Measurements from ENCODE around the gene ACAN.

Gene ACAN

DNA sequence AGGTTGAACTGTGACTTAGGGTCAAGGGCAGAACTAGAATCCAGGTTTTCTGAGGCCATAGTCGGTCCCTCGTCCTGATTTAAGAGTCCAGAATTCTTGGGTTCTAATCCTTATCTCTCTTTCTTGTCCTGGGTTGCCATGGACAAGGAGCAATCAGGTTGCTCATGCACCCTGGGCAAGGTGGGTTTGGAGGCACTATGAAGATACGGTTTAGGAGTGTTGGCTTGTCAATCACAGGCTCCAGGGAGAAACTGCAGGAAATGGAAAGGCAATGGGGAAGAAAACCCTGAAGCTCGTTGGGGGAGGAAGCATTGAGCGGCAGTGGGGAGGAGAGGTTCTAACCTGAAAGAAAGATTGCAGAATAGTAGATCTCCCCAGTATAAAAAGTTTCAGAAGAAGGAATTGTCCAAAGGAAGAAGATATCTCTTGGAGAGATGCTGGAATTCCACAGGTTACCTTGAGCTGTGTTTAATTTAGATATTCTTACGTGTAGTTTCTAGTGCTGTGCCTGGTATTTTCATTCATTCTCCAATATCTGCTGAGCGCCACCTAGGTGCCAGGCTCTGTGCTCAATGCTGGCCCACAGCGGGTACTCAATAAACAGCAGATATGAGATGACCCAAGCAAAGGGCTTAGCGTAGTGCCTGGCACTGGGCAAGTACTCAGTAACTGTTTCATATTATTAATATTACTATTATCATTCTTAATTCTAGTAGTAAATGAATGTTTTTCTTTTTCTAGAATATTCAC, 2.0 kb downstream of the ACAN start:
- TF ChIP-seq, protein P1, sequence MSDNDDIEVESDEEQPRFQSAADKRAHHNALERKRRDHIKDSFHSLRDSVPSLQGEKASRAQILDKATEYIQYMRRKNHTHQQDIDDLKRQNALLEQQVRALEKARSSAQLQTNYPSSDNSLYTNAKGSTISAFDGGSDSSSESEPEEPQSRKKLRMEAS (IDR thresholded peaks at IDR 0.05; ENCODE audit: low read depth, low read length), result no peak
- TF ChIP-seq, protein P2, sequence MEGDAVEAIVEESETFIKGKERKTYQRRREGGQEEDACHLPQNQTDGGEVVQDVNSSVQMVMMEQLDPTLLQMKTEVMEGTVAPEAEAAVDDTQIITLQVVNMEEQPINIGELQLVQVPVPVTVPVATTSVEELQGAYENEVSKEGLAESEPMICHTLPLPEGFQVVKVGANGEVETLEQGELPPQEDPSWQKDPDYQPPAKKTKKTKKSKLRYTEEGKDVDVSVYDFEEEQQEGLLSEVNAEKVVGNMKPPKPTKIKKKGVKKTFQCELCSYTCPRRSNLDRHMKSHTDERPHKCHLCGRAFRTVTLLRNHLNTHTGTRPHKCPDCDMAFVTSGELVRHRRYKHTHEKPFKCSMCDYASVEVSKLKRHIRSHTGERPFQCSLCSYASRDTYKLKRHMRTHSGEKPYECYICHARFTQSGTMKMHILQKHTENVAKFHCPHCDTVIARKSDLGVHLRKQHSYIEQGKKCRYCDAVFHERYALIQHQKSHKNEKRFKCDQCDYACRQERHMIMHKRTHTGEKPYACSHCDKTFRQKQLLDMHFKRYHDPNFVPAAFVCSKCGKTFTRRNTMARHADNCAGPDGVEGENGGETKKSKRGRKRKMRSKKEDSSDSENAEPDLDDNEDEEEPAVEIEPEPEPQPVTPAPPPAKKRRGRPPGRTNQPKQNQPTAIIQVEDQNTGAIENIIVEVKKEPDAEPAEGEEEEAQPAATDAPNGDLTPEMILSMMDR (IDR thresholded peaks at IDR 0.05; ENCODE audit: low read depth, low read length), result peak; percentile 56
- H3K4me3 ChIP-seq (ENCODE audit: low read depth, low read length), result no peak overlapping the region
- peak; percentile 14 for DNase-seq (ENCODE audit: low read depth)

DNA sequence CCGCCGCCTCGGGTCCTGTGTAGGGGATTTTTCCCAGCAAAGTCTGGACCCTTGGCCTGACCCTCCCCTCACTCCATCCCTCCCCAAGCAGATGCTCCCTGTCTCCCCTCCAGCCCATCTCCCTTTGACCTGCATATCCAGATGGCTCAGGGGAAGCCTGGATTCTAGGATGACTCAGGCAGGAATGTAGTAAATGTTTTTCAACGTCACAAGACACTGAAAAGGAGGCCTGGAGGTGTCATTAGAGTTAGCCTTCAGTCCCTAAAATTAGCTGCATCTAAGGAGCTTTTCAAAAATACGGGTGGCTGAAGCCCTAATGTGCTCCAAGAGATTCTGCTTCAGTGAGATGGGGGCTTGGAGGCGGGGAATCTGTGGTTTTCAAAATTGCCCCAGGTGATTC, 7.2 kb downstream of the ACAN start:
- DNase-seq (ENCODE audit: low read depth), result no peak
- no peak overlapping the region for H3K4me3 ChIP-seq (ENCODE audit: low read depth, low read length)
- TF ChIP-seq POLR2A (IDR thresholded peaks at IDR 0.05; ENCODE audit: extremely low read depth, insufficient read length) (no peak), MYC (IDR thresholded peaks at IDR 0.05; ENCODE audit: low read depth, low read length) (no peak)
- TF ChIP-seq, protein P2 (IDR thresholded peaks at IDR 0.05; ENCODE audit: low read depth, low read length), result no peak
- TF ChIP-seq, protein P1 (IDR thresholded peaks at IDR 0.05; ENCODE audit: low read depth, low read length), result no peak

DNA sequence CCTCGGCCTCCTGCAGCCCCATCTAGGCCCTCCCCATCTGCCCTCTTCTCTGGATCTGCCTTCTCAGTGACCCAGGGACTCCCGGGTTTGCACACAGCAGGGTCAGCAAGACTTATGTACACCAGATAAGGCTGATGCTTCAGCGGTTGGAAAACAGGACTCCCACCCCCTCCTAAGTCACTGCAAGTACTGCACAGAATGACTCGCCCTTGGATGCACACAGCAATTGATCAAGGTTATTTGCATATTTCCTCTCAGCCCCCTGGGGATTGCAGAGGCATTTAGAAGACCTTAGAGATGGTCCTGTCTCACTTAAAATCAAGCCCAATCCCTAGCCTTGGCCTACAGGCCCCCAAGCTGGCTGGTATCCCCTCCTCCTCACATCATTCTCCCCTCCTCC, 8.9 kb downstream of the ACAN start:
- DNase-seq (ENCODE audit: low read depth), result no peak
- no peak overlapping the region for H3K4me3 ChIP-seq (ENCODE audit: low read depth, low read length)
- TF ChIP-seq, protein P2 (IDR thresholded peaks at IDR 0.05; ENCODE audit: low read depth, low read length), result no peak
- no peak for TF ChIP-seq MYC (IDR thresholded peaks at IDR 0.05; ENCODE audit: low read depth, low read length)
- TF ChIP-seq, protein P1 (IDR thresholded peaks at IDR 0.05; ENCODE audit: low read depth, low read length), result no peak
- TF ChIP-seq POLR2A (IDR thresholded peaks at IDR 0.05; ENCODE audit: extremely low read depth, insufficient read length), result no peak

DNA sequence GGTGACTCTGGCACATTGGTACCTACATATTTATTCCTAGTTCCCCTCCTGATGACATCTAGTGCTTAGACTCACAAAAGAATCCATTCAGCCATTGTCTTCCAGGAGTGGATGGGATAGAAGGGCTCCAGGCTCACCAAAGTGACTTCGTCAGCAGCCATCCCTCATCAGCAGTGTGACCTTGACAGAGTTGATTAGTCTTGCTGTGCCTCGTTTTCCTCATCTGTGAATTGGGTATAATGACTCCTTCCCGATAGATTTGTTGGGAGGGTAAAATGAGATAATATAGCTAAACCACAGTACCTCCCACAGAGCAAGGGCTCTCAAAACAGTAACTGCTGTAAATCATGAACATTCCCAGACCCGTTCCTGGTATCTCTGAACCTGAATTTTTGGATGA, 10.7 kb downstream of the ACAN start:
- DNase-seq (ENCODE audit: low read depth), result no peak
- TF ChIP-seq, protein P2 (IDR thresholded peaks at IDR 0.05; ENCODE audit: low read depth, low read length), result no peak
- TF ChIP-seq POLR2A (IDR thresholded peaks at IDR 0.05; ENCODE audit: extremely low read depth, insufficient read length) (no peak), MYC (IDR thresholded peaks at IDR 0.05; ENCODE audit: low read depth, low read length) (no peak)
- TF ChIP-seq, protein P1 (IDR thresholded peaks at IDR 0.05; ENCODE audit: low read depth, low read length), result no peak
- H3K4me3 ChIP-seq (ENCODE audit: low read depth, low read length), result no peak overlapping the region

DNA sequence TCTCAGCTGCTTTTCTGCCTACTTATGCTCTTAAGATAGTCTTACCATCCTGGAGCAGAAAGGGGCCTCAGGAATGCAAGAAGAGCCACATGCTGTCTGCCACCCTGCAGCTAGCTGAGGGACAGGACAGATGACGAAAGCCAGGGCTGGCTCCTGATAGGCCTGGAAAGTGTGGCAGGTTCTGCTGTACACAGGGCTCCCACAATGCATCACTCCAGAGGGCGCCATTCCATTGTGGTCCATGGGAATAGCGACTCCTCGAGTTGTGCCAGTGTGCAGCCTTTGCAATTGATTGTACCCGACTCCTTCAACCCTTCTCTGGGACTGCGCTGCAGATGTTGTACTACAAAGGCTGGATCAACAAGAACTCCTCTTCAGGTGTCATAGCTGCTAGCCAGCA, 11.2 kb downstream of the ACAN start:
- DNase-seq (ENCODE audit: low read depth), result peak; percentile 11
- TF ChIP-seq, protein P1 (IDR thresholded peaks at IDR 0.05; ENCODE audit: low read depth, low read length), result no peak
- TF ChIP-seq MYC (IDR thresholded peaks at IDR 0.05; ENCODE audit: low read depth, low read length), result no peak
- TF ChIP-seq, protein P2 (IDR thresholded peaks at IDR 0.05; ENCODE audit: low read depth, low read length), result no peak
- TF ChIP-seq POLR2A (IDR thresholded peaks at IDR 0.05; ENCODE audit: extremely low read depth, insufficient read length), result no peak
- H3K4me3 ChIP-seq (ENCODE audit: low read depth, low read length), result no peak overlapping the region
